Measurements from ENCODE around the gene CCT3.

- no peak for TF ChIP-seq CTCF (conservative IDR thresholded peaks at IDR 0.05 in 1 of 2, IDR thresholded peaks at IDR 0.05 in 1 of 2; ENCODE audit: low read depth in 1 of 2, low read length in 2 of 2)
- TF ChIP-seq EZH2 (IDR thresholded peaks at IDR 0.05; ENCODE audit: low read length, missing control alignments), result no peak
Measured at GRCh38 chr1:156336242-156336641, 1.9 kb downstream of the CCT3 start.

Measured in fibroblast of lung (primary cell).